ENCODE results near the gene TREML2. TPM values are rescaled to one million over a fixed set of nuclear protein-coding genes. Genes with fewer than 3 reads are reported as not detected.

The TREML2 gene
- total and polyA plus RNA-seq, 9 of the 15 experiments (the other 6 are each of a cell fraction or from before 2014, with no cell fraction given), result 0.20 to 2.9 (median 1.4) TPM

- TF ChIP-seq ZNF280A (IDR thresholded peaks at IDR 0.05; ENCODE audit: low read depth, partially characterized antibody) (peak; percentile 96), STAT5B (CRISPR knock-in tag; IDR thresholded peaks at IDR 0.05) (no peak), RERE (CRISPR knock-in tag; IDR thresholded peaks at IDR 0.05; ENCODE audit: borderline replicate concordance) (no peak), E2F5 (CRISPR knock-in tag; IDR thresholded peaks at IDR 0.05) (0 out of 2 replicates have a peak, but pooled peaks have one; percentile 22), USF1 (CRISPR knock-in tag; IDR thresholded peaks at IDR 0.05) (0 out of 2 replicates have a peak, but pooled peaks have one; percentile 42), KHSRP (IDR thresholded peaks at IDR 0.05) (no peak), NR2C2 (CRISPR knock-in tag; IDR thresholded peaks at IDR 0.05) (no peak), NR2C2 (tag; IDR thresholded peaks at IDR 0.05) (0 out of 2 replicates have a peak, but pooled peaks have one; percentile 17), CEBPG (CRISPR knock-in tag; IDR thresholded peaks at IDR 0.05) (no peak), CEBPG (tag; conservative IDR thresholded peaks at IDR 0.05 in 1 of 2, IDR thresholded peaks at IDR 0.05 in 1 of 2) (peak in 1 of 2 experiments; percentile 40; a peak in 1 of 4 replicates), DPF2 (IDR thresholded peaks at IDR 0.05) (peak; percentile 80), C11orf30 (IDR thresholded peaks at IDR 0.05; ENCODE audit: low read depth) (peak; percentile 37; the same call in 1 of the 2 replicates), ZBTB49 (CRISPR knock-in tag; IDR thresholded peaks at IDR 0.05; ENCODE audit: borderline replicate concordance) (no peak), RBFOX2 (IDR thresholded peaks at IDR 0.05; ENCODE audit: low read depth, low read length) (no peak), HDAC2 (IDR thresholded peaks at IDR 0.05) (no peak), NFE2 (IDR thresholded peaks at IDR 0.05; ENCODE audit: low read depth) (peak; percentile 25; the same call in 1 of the 2 replicates), SMARCA4 (IDR thresholded peaks at IDR 0.05) (peak; percentile 43; the same call in 1 of the 2 replicates)
These were observed 13.8 kb upstream of the TREML2 start (continued) for GRCh38 chr6:41214559-41215238.

All from K562 (cell line).